ENCODE results near the gene STOM. TPM values are rescaled to one million over a fixed set of nuclear protein-coding genes. Genes with fewer than 3 reads are reported as not detected.

Gene STOM
- total RNA-seq, 3 donors from 2014 or later = 79.7 to 335 (median 199) TPM

GRCh38 chr9:121316852-121317373 is 53.1 kb downstream of the STOM start:
- intact Hi-C loops (cut with DNase I, micrococcal nuclease) = loop anchor here in 1 of 2 donors (5.0 kb wide), 1 partner anchor 85 kb away; no protein-coding TSS in a partner anchor

GRCh38 chr9:121316378-121316777 is 53.7 kb downstream of the STOM start:
- Histone ChIP-seq H3K4me3 (no peak overlapping the region), H3K9me3 (no peaks in the 10 kb centered on the region), H3K36me3 (ENCODE audit: low read depth) (peaks cover 9% of the 10 kb centered on the region), H3K4me1 (ENCODE audit: low read depth) (no peaks in the 10 kb centered on the region)
- intact Hi-C loops (cut with DNase I, micrococcal nuclease) = loop anchor here in 1 of 2 donors (5.0 kb wide), 1 partner anchor 86 kb away; no protein-coding TSS in a partner anchor
- DNase-seq = no peak
- TF ChIP-seq, protein P1, sequence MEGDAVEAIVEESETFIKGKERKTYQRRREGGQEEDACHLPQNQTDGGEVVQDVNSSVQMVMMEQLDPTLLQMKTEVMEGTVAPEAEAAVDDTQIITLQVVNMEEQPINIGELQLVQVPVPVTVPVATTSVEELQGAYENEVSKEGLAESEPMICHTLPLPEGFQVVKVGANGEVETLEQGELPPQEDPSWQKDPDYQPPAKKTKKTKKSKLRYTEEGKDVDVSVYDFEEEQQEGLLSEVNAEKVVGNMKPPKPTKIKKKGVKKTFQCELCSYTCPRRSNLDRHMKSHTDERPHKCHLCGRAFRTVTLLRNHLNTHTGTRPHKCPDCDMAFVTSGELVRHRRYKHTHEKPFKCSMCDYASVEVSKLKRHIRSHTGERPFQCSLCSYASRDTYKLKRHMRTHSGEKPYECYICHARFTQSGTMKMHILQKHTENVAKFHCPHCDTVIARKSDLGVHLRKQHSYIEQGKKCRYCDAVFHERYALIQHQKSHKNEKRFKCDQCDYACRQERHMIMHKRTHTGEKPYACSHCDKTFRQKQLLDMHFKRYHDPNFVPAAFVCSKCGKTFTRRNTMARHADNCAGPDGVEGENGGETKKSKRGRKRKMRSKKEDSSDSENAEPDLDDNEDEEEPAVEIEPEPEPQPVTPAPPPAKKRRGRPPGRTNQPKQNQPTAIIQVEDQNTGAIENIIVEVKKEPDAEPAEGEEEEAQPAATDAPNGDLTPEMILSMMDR (IDR thresholded peaks at IDR 0.05) = no peak
- no peak for ATAC-seq

More at GRCh38 chr9:121316852-121317373, 53.1 kb downstream of the STOM start:
- H3K4me3 ChIP-seq = no peak overlapping the region
- H3K36me3 ChIP-seq (ENCODE audit: low read depth) = peaks cover 9% of the 10 kb centered on the region
- H3K9me3 ChIP-seq = no peaks in the 10 kb centered on the region
- DNase-seq (no peak), ATAC-seq (no peak)
- TF ChIP-seq, protein P1 (IDR thresholded peaks at IDR 0.05) = no peak
- peaks cover 2% of the 10 kb centered on the region for H3K4me1 ChIP-seq (ENCODE audit: low read depth)

- Histone ChIP-seq H3K4me1 (ENCODE audit: low read depth) (no peaks in the 10 kb centered on the region), H3K36me3 (ENCODE audit: low read depth) (peaks cover 20% of the 10 kb centered on the region), H3K4me3 (no peak overlapping the region), H3K9me3 (no peaks in the 10 kb centered on the region)
- DNase-seq (peak in 1 of 3 donors; percentile 38), ATAC-seq (no peak)
- intact Hi-C loops (cut with DNase I, micrococcal nuclease) = loop anchor here in 1 of 2 donors (5.0 kb wide), 1 partner anchor 96 kb away; no protein-coding TSS in a partner anchor
- TF ChIP-seq, protein P1 (IDR thresholded peaks at IDR 0.05) = no peak
These were observed 56.4 kb downstream of the STOM start for GRCh38 chr9:121313458-121314152.

GRCh38 chr9:121312169-121312568 is 57.9 kb downstream of the STOM start:
- peak in 1 of 3 donors; percentile 43 for DNase-seq
- Histone ChIP-seq H3K4me1 (ENCODE audit: low read depth) (no peaks in the 10 kb centered on the region), H3K9me3 (no peaks in the 10 kb centered on the region), H3K36me3 (ENCODE audit: low read depth) (peaks cover 20% of the 10 kb centered on the region), H3K4me3 (no peak overlapping the region)
- TF ChIP-seq, protein P1 (IDR thresholded peaks at IDR 0.05) = no peak
- intact Hi-C loops (cut with DNase I, micrococcal nuclease) = loop anchor here in 1 of 2 donors (5.0 kb wide), 1 partner anchor 95 kb away; no protein-coding TSS in a partner anchor
- ATAC-seq = peak; percentile 39

GRCh38 chr9:121310571-121310970 is 59.5 kb downstream of the STOM start:
- TF ChIP-seq, protein P1 (IDR thresholded peaks at IDR 0.05) = no peak
- Histone ChIP-seq H3K4me1 (ENCODE audit: low read depth) (no peaks in the 10 kb centered on the region), H3K9me3 (no peaks in the 10 kb centered on the region), H3K36me3 (ENCODE audit: low read depth) (peaks cover 20% of the 10 kb centered on the region), H3K4me3 (no peak overlapping the region)
- intact Hi-C loops (cut with DNase I, micrococcal nuclease) = loop anchor here in 1 of 2 donors (5.0 kb wide), 1 partner anchor 93 kb away; no protein-coding TSS in a partner anchor
- DNase-seq = no peak
- no peak for ATAC-seq

Data from mucosa of descending colon (tissue), 3 donors.